ENCODE results near the gene GAB2.
A peak's percentile ranks its signal among the peaks of the same experiment; 100 is the strongest.

The GAB2 gene

DNA sequence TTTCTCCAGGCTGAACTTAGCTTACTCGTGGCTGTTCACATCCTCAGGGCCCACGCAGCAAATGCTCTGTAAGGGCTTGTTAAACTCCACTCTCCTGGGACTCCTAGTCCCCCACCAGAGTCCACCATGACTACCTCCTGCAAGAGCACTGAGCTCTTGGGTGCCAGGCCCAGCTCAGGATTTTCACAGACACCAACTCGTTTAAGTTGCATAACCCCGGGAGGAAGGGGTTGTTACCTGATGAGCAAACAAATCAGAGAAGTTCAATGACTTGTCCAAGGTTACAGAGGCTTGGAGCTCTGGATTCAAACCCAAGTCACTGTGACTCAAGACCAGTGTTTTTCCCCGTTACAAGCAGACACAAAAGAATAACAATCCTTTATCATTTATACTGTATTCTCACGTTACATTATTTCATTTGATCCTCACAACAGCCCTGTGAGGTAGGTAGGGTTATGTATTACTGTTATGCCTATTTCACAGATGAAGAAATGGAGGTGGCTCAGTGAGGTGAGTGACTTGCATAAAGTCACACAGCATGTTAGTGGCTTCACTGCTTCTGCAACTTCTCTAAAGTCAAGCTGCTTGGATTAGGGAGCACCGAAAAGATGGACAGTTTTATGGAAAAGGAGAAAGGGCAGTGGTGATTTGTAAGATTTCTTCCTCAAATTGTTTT lies 246.6 kb downstream of the GAB2 start:
- no peak for DNase-seq

GRCh38 chr11:78170413-78170812 lies 247.2 kb downstream of the GAB2 start:
- DNase-seq: no peak

GRCh38 chr11:78168539-78169477 lies 248.8 kb downstream of the GAB2 start:
- DNase-seq: no peak

DNA sequence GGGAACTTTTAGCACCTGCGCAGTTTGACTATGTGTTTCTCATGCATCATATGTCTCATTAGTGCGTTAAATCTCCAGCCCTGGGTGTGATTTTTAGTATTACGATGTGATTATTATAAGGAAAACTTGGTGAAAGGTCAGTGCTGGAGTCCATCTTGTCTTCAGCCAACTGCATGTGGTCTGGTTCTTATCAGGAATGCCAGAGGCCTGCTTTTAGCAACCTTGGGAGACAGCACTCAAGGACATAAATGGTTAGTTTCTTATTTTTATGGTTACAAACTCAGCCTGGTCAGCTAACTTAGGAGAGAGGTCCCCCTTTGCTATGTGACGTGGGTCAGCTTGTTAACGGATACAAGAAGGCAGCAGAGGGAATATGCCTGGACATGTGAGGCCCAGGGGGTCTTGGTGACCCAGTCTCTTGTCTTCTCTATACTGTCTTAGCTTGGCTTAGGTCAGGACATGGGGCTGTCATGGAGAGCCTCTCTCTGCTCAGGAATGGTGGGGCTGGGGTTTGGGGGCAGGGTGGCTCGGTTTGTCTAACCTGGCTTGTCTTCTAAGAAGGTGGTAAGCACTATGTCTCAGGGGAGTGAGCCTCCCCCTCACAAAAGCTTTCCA lies 250.7 kb downstream of the GAB2 start:
- DNase-seq: peak; percentile 73

Data from OCI-M1 (cell line).